ENCODE data around the gene UTS2B.

GRCh38 chr3:191376516-191377141 is 46.3 kb upstream of the UTS2B start:
- no peak for TF ChIP-seq POLR2A (IDR thresholded peaks at IDR 0.05)
- TF ChIP-seq CTCF (IDR thresholded peaks at IDR 0.05): no peak

Measured in uterus (tissue), 2 donors.